Stimulated activated CD8-positive, alpha-beta memory T cell treated with anti-CD3 and anti-CD28 coated beads, Interleukin-4, amount 100 ng/mL, for 24 hours (primary cell): ENCODE measurements around the gene GCNA.
"Not testable (repeated sequence)": the region's sequence is repeated elsewhere in the genome, so short reads cannot be mapped to it uniquely, and the experiment has no call there.

Source experiments
- DNase-seq: peaks from one replicate; pipeline ENCODE4 v3.0.0-alpha.2; 2020; ENCODE audit warnings: low read depth

The GCNA gene

GRCh38 chrX:71559773-71560172 lies 18.5 kb upstream of the GCNA start:
- DNase-seq: not testable (repeated sequence)

- no peak for DNase-seq
Observed at GRCh38 chrX:71563921-71564320, 14.3 kb upstream of the GCNA start.

- no peak for DNase-seq
Observed at GRCh38 chrX:71565474-71566041, 12.7 kb upstream of the GCNA start.

GRCh38 chrX:71571390-71571789 lies 6.8 kb upstream of the GCNA start:
- not testable (repeated sequence) for DNase-seq

GRCh38 chrX:71573590-71573989 lies 4.6 kb upstream of the GCNA start:
- DNase-seq: no peak

GRCh38 chrX:71577682-71578081 lies 555 bp upstream of the GCNA start:
- DNase-seq: no peak

- DNase-seq: no peak
Observed at GRCh38 chrX:71579136-71579989, 1.1 kb downstream of the GCNA start.

GRCh38 chrX:71579990-71580380 lies 1.7 kb downstream of the GCNA start:
- no peak for DNase-seq

- DNase-seq: no peak
Observed at GRCh38 chrX:71581210-71581609, 3.0 kb downstream of the GCNA start.

- no peak for DNase-seq
Observed at GRCh38 chrX:71586929-71587328, 8.7 kb downstream of the GCNA start.

GRCh38 chrX:71593210-71593609 lies 15.0 kb downstream of the GCNA start:
- not testable (repeated sequence) for DNase-seq

GRCh38 chrX:71599965-71600364 lies 21.7 kb downstream of the GCNA start:
- DNase-seq: no peak

- DNase-seq: no peak
Observed at GRCh38 chrX:71603618-71604017, 25.4 kb downstream of the GCNA start.

- no peak for DNase-seq
Observed at GRCh38 chrX:71604141-71604540, 25.9 kb downstream of the GCNA start.

- no peak for DNase-seq
Observed at GRCh38 chrX:71604796-71605568, 26.7 kb downstream of the GCNA start.

- no peak for DNase-seq
Observed at GRCh38 chrX:71606536-71607216, 28.4 kb downstream of the GCNA start.

- DNase-seq: no peak
Observed at GRCh38 chrX:71607488-71607887, 29.3 kb downstream of the GCNA start.

- DNase-seq: no peak
Observed at GRCh38 chrX:71609095-71609750, 31.0 kb downstream of the GCNA start.

- DNase-seq: not testable (repeated sequence)
Observed at GRCh38 chrX:71611736-71612135, 33.5 kb downstream of the GCNA start.

- no peak for DNase-seq
Observed at GRCh38 chrX:71612256-71612655, 34.0 kb downstream of the GCNA start.

- no peak for DNase-seq
Observed at GRCh38 chrX:71615056-71615455, 36.8 kb downstream of the GCNA start.

GRCh38 chrX:71615954-71616353 lies 37.7 kb downstream of the GCNA start:
- no peak for DNase-seq
